GM21447 (cell line): ENCODE data around the gene OOSP2.

Experiments used
- ATAC-seq: cut with Tn5 transposase; IDR thresholded peaks from one replicate; pipeline ENCODE4 v1.9.1; 2021; ENCODE audit not compliant: unreplicated experiment

OOSP2 gene

GRCh38 chr11:60077981-60078380 lies 37.8 kb downstream of the OOSP2 start:
- no peak for ATAC-seq

- no peak for ATAC-seq
Measured at GRCh38 chr11:60078745-60079144, 38.5 kb downstream of the OOSP2 start.

- no peak for ATAC-seq
Measured at GRCh38 chr11:60080535-60080934, 40.3 kb downstream of the OOSP2 start.

- ATAC-seq = no peak
Measured at GRCh38 chr11:60084631-60085273, 44.5 kb downstream of the OOSP2 start.

- ATAC-seq = no peak
Measured at GRCh38 chr11:60085909-60086308, 45.7 kb downstream of the OOSP2 start.

GRCh38 chr11:60087239-60087638 lies 47.0 kb downstream of the OOSP2 start:
- no peak for ATAC-seq

- no peak for ATAC-seq
Measured at GRCh38 chr11:60088364-60088763, 48.2 kb downstream of the OOSP2 start, which contains the start of gene MS4A2. Gene MS4A2 (plus strand): TSS chr11:60088664. CDS start chr11:60088766, 102 bp downstream.

GRCh38 chr11:60095477-60096120 lies 55.4 kb downstream of the OOSP2 start:
- ATAC-seq = no peak

GRCh38 chr11:60097189-60097588 lies 57.0 kb downstream of the OOSP2 start:
- no peak for ATAC-seq
